Frontal cortex (tissue), 4 donors: Measurements from ENCODE around the gene CNTNAP4. TPM values are rescaled to one million over a fixed set of nuclear protein-coding genes. Genes with fewer than 3 reads are reported as not detected.
A peak's percentile ranks its signal among the peaks of the same experiment; 100 is the strongest.

Experiments used
- DNase-seq, 2 donors: peaks; one replicate each; pipeline ENCODE4 v3.0.0; 2012; ENCODE audit warnings: low spot score in 2 of 2
- FAIRE-seq: peaks from 2 replicates; lab custom pipeline; 2012; peaks lifted over from hg19 to GRCh38; lab: Jason Lieb, UNC
- small RNA-seq: library from RNA; depleted of rRNA; stranded (forward); fragments of <200 nt; gene quantifications from one replicate; pipeline ENCODE3, GENCODE V24; 2014
- total RNA-seq: library from RNA; depleted of rRNA; stranded (reverse); fragments of >200 nt; gene quantifications from one replicate; pipeline ENCODE4 v1.2.3, GENCODE V29; 2014
- donor health status: control.
- donor health status: control.
- donor health status: control.

The CNTNAP4 gene
- total RNA-seq, 1 donor from 2014 or later: 32.6 TPM

DNA sequence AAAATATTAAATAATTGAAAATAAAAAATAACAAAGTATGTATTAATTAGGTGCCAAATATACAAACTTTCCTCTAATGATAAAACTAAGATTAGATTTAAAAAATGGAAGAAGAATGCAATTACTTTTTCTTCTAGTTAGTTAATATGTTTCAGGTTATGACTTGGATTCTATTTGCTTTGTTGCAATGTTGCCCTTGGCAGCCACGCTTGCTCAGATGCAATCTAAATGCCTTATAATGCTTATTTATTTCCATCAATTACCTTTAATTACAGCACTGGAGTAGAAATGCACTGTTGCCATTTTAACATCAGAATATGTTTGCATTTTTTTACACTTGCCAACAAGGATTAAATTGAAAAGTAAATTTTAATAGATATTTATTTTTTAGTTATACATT, 263.9 kb downstream of the CNTNAP4 start:
- DNase-seq (no peak), FAIRE-seq (peak; percentile 59)

DNA sequence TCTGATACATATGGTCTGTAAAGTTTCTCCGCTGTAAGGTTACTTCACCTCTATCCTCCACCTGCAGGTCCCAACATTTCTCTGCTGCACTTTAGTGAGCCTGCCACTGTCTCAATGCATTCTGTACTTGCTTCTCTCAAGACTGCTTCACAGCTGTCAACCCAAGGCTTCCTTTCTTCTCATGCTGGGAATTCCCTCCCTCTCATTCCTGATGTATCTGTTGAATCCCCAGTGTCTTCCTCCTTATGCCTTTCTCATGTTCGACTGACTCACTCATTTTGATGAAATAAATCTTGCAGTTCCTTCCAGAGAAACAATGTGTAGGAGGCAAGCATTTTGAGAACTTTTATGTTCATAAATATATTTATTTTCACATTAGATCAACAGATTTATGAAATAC, 288.3 kb downstream of the CNTNAP4 start:
- FAIRE-seq: no peak

GRCh38 chr16:76571755-76572154, 294.6 kb downstream of the CNTNAP4 start:
- FAIRE-seq (no peak), DNase-seq (no peak)

More for the DNA sequence above, 288.3 kb downstream of the CNTNAP4 start:
- DNase-seq: no peak

GRCh38 chr16:76573281-76573680, 296.1 kb downstream of the CNTNAP4 start:
- no peak for FAIRE-seq
- DNase-seq: no peak

GRCh38 chr16:76574651-76575050, 297.4 kb downstream of the CNTNAP4 start:
- FAIRE-seq (no peak), DNase-seq (no peak)

DNA sequence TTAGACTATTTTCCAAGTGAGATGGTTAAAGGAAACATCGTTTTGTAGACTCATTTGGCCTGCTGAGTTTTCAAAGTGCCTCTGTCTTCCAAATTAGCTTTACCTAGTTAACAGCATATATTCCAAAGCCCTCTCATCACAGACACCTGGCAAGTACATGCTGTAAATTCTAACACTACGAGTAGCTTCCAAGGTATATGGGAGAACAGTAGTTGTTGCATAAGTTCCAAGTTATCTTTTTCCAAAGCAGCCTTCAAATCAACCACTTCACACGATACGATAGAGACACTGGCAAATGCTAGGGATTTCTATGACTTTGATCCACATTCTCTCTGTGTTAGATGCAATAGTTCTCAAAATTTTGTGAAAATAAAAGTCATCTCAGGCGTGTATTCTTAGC, 299.3 kb downstream of the CNTNAP4 start:
- DNase-seq (no peak), FAIRE-seq (no peak)

DNA sequence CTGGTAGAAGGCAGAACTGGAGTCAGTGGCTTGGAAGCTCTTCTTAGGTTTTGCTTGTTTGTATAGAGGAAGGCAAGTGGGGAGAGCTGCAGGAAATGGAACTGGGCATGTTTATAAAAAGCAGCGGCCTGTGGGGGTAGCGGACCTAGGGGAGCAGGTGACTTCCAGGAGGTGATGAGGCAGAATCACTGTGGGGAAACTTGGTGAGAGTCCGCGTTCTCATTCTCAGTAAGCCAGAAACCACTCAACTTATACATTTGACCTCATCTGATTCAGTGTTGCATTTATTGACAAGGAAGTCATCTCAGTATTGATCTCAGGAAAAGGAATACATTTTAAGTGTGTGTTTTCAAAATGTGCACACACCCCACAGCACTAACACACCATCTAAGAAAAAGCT, 299.8 kb downstream of the CNTNAP4 start:
- no peak for FAIRE-seq
- no peak for DNase-seq

- FAIRE-seq (no peak), DNase-seq (no peak)
Observed at GRCh38 chr16:76579277-76579922, 302.2 kb downstream of the CNTNAP4 start.

DNA sequence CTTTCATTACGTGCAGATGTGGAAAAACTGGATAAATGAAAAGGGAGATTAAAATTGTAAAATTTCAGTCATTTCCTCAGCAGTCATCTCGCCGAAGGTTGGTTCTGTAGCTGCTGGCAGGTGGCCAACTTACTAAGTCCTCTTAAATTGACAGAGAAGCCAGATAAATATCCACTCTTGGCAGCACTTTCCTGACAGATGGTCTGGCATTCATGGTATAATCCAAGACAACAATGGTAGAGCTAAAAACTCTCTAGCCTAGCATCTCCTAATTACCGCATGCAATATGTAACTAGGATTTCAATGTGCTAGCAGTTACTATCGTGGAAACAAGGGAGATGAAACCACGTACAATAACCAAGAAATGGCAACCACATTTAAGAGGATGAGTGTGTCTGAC, 306.3 kb downstream of the CNTNAP4 start:
- FAIRE-seq (no peak), DNase-seq (peak in 1 of 2 donors; percentile 9)

DNA sequence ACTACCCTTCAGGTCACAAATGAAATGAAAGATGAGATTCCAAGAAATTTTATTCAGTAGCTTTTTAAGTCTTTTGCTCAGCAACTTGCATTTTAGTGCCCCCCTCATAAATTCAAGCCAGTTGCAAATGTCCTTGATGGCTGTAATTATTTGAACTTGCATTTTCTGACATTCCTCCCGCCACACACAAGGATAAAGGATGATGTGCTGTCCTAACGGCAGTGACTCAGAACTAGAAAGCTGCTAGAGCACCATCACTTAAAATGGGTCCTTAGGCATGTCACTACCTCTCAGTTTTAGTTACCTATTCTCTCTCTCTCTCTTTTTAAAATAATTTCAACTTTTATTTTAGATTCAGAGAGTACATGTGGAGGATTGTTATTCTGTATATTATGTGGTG, 306.7 kb downstream of the CNTNAP4 start:
- no peak for DNase-seq
- FAIRE-seq: no peak

GRCh38 chr16:76598498-76598897, 321.3 kb downstream of the CNTNAP4 start:
- no peak for DNase-seq
- FAIRE-seq: no peak

- FAIRE-seq: no peak
- no peak for DNase-seq
Observed at GRCh38 chr16:76607317-76607716, 330.1 kb downstream of the CNTNAP4 start.

Small RNA genes lying within 50 kb of the gene (small RNA-seq; reads per million reads assigned to genes)
- gene RF00133 (not detected), gene RN7SKP233 (not detected)
